Small intestine (tissue), 7 donors: Measurements from ENCODE around the gene CBFA2T3. TPM values are rescaled to one million over a fixed set of nuclear protein-coding genes. Genes with fewer than 3 reads are reported as not detected.

Experiments
- DNase-seq, 2 donors: peaks; one replicate each; pipeline versions ENCODE4 v3.0.0 to v3.0.0-alpha.2; 2013
- FAIRE-seq: peaks from 2 replicates; lab custom pipeline; 2012; peaks lifted over from hg19 to GRCh38; lab: Jason Lieb, UNC
- H3K27ac ChIP-seq, 3 donors: one replicate each; pipeline ENCODE4 v1.5.1; 2013; ENCODE audit warnings: low read length in 2 of 3, mild to moderate bottlenecking in 2 of 3, control low read depth in 1 of 3, inconsistent platforms in 1 of 3, low read depth in 1 of 3, moderate library complexity in 1 of 3
- H3K27me3 ChIP-seq, 3 donors: one replicate each; pipeline ENCODE4 v1.6.1; 2013; ENCODE audit warnings: low read length in 3 of 3, inconsistent platforms in 1 of 3; ENCODE audit not compliant: control insufficient read depth in 3 of 3, insufficient read depth in 3 of 3
- H3K36me3 ChIP-seq, 3 donors: one replicate each; pipeline ENCODE4 v1.6.1; 2013; ENCODE audit warnings: low read length in 3 of 3, inconsistent platforms in 1 of 3, low read depth in 1 of 3, mild to moderate bottlenecking in 1 of 3, moderate library complexity in 1 of 3; ENCODE audit not compliant: control insufficient read depth in 3 of 3, insufficient read depth in 2 of 3
- H3K4me1 ChIP-seq, 3 donors: one replicate each; pipeline ENCODE4 v1.6.1; 2013; ENCODE audit warnings: low read length in 2 of 3, inconsistent platforms in 1 of 3, low read depth in 1 of 3, mild to moderate bottlenecking in 1 of 3, moderate library complexity in 1 of 3; ENCODE audit not compliant: control insufficient read depth in 3 of 3, insufficient read depth in 2 of 3
- H3K4me3 ChIP-seq, 3 donors: one replicate each; pipeline ENCODE4 v1.5.1; 2013; ENCODE audit warnings: low read length in 3 of 3, control low read depth in 1 of 3, inconsistent platforms in 1 of 3, low read depth in 1 of 3, mild to moderate bottlenecking in 1 of 3, moderate library complexity in 1 of 3
- H3K9me3 ChIP-seq, 2 donors: one replicate each; pipeline ENCODE4 v1.6.1; 2013; ENCODE audit warnings: low read depth in 1 of 2, low read length in 1 of 2; ENCODE audit not compliant: control insufficient read depth in 2 of 2, insufficient read depth in 1 of 2
- WGBS, 3 donors: extraction: QIAGEN DNeasy Blood & Tissue Kit; methylation state at CpG; one replicate each; pipeline ENCODE4 v1.1.7; 2013; 5-methylcytosine and 5-hydroxymethylcytosine counted together
- polyA plus RNA-seq, 4 donors: library from polyadenylated mRNA; stranded (reverse) in 3 of 4; unstranded in 1 of 4; fragments of 200-250 nt in 3 of 4; fragments of 120-200 nt in 1 of 4; gene quantifications; one replicate each; pipeline versions ENCODE4 v1.2.1 to v1.2.3, GENCODE V29; 2013
- donor health status: healthy with polysubstance abuse.
- donor health status: control.
- donor health status: control.
- donor health status: Bipolar disorder and iron deficiency.
- donor health status: healthy.

The CBFA2T3 gene
- polyA plus RNA-seq, 4 donors = 1.4 to 8.4 (median 4.1) TPM

GRCh38 chr16:88975511-88976061 lies 1.4 kb downstream of the CBFA2T3 start:
- FAIRE-seq = no peak
- WGBS, 3 donors = 54 to 67% (median 60%) methylated on average over 21 to 25 of the region's 25 CpGs
- no peak overlapping the region for H3K27ac ChIP-seq
- no peak for DNase-seq
- no peaks in the 10 kb centered on the region for H3K36me3 ChIP-seq
- H3K9me3 ChIP-seq = no peaks in the 10 kb centered on the region
- H3K27me3 ChIP-seq = peaks cover 0 to 12% (median 3%) of the 10 kb centered on the region in 3 donors
- H3K4me3 ChIP-seq = peak overlapping the region in 1 of 3 donors; percentile 1
- peaks cover 0 to 3% (median 0%) of the 10 kb centered on the region in 3 donors for H3K4me1 ChIP-seq

GRCh38 chr16:88974916-88975215 lies 2.1 kb downstream of the CBFA2T3 start:
- Histone ChIP-seq H3K36me3 (no peaks in the 10 kb centered on the region), H3K9me3 (no peaks in the 10 kb centered on the region), H3K4me1 (peaks cover 0 to 3% (median 0%) of the 10 kb centered on the region in 3 donors), H3K27me3 (peaks cover 0 to 12% (median 3%) of the 10 kb centered on the region in 3 donors), H3K27ac (no peak overlapping the region), H3K4me3 (no peak overlapping the region)
- FAIRE-seq = no peak
- DNase-seq = no peak
- 77 to 85% (median 83%) methylated on average over 3 of the region's 3 CpGs for WGBS, 3 donors

GRCh38 chr16:88974080-88974915 lies 2.7 kb downstream of the CBFA2T3 start:
- no peaks in the 10 kb centered on the region for H3K36me3 ChIP-seq
- no peak for DNase-seq
- H3K27ac ChIP-seq = no peak overlapping the region
- no peak overlapping the region for H3K4me3 ChIP-seq
- no peaks in the 10 kb centered on the region for H3K9me3 ChIP-seq
- peaks cover 0 to 12% (median 3%) of the 10 kb centered on the region in 3 donors for H3K27me3 ChIP-seq
- no peak for FAIRE-seq
- 74 to 77% (median 74%) methylated on average over 27 of the region's 27 CpGs for WGBS, 3 donors
- H3K4me1 ChIP-seq = peaks cover 0 to 3% (median 0%) of the 10 kb centered on the region in 3 donors

- no peak for DNase-seq
Observed at GRCh38 chr16:88973415-88974050, 3.5 kb downstream of the CBFA2T3 start.

GRCh38 chr16:88973007-88973410 lies 4.0 kb downstream of the CBFA2T3 start:
- H3K4me3 ChIP-seq = no peak overlapping the region
- no peak overlapping the region for H3K27ac ChIP-seq
- H3K27me3 ChIP-seq = peaks cover 0 to 17% (median 3%) of the 10 kb centered on the region in 3 donors
- no peak for FAIRE-seq
- peaks cover 0 to 2% (median 0%) of the 10 kb centered on the region in 3 donors for H3K4me1 ChIP-seq
- WGBS, 3 donors = 32 to 50% (median 43%) methylated on average over 14 to 15 of the region's 15 CpGs
- no peaks in the 10 kb centered on the region for H3K36me3 ChIP-seq
- no peaks in the 10 kb centered on the region for H3K9me3 ChIP-seq
- no peak for DNase-seq

More at GRCh38 chr16:88973415-88974050, 3.5 kb downstream of the CBFA2T3 start:
- Histone ChIP-seq H3K4me3 (no peak overlapping the region), H3K27ac (no peak overlapping the region), H3K27me3 (peaks cover 0 to 17% (median 3%) of the 10 kb centered on the region in 3 donors), H3K36me3 (no peaks in the 10 kb centered on the region), H3K4me1 (peaks cover 0 to 3% (median 0%) of the 10 kb centered on the region in 3 donors), H3K9me3 (no peaks in the 10 kb centered on the region)
- WGBS, 3 donors = 74 to 84% (median 77%) methylated on average over 16 to 19 of the region's 19 CpGs
- FAIRE-seq = no peak

GRCh38 chr16:88972349-88972748 lies 4.7 kb downstream of the CBFA2T3 start:
- WGBS, 3 donors = 44 to 60% (median 45%) methylated on average over 6 of the region's 6 CpGs
- H3K27me3 ChIP-seq = peaks cover 0 to 17% (median 3%) of the 10 kb centered on the region in 3 donors

GRCh38 chr16:88971371-88972097 lies 5.5 kb downstream of the CBFA2T3 start:
- Histone ChIP-seq H3K36me3 (no peaks in the 10 kb centered on the region), H3K27me3 (peaks cover 0 to 17% (median 3%) of the 10 kb centered on the region in 3 donors), H3K9me3 (no peaks in the 10 kb centered on the region), H3K4me3 (no peak overlapping the region), H3K4me1 (no peaks in the 10 kb centered on the region), H3K27ac (no peak overlapping the region)
- WGBS, 3 donors = 47 to 69% (median 59%) methylated on average over 29 of the region's 29 CpGs
- FAIRE-seq (no peak), DNase-seq (no peak)

More at GRCh38 chr16:88972349-88972748, 4.7 kb downstream of the CBFA2T3 start:
- Histone ChIP-seq H3K27ac (no peak overlapping the region), H3K9me3 (no peaks in the 10 kb centered on the region), H3K4me3 (no peak overlapping the region), H3K4me1 (no peaks in the 10 kb centered on the region), H3K36me3 (no peaks in the 10 kb centered on the region)
- DNase-seq = no peak
- no peak for FAIRE-seq
